GM15510 (cell line): ENCODE measurements around the gene DLL4.

Experiments used
- POLR2A ChIP-seq: IDR thresholded peaks from 3 replicates; pipeline ENCODE4 v1.6.1; 2011; ENCODE audit warnings: borderline replicate concordance; ENCODE audit not compliant: insufficient read length; ENCODE audit errors: extremely low read depth

The DLL4 gene

GRCh38 chr15:40900256-40901052, 28.7 kb upstream of the DLL4 start:
- TF ChIP-seq POLR2A, result no peak

GRCh38 chr15:40901053-40901443, 28.1 kb upstream of the DLL4 start:
- no peak for TF ChIP-seq POLR2A

- TF ChIP-seq POLR2A, result no peak
Measured at GRCh38 chr15:40902605-40903561, 26.3 kb upstream of the DLL4 start.

- no peak for TF ChIP-seq POLR2A
Measured at GRCh38 chr15:40904552-40905201, 24.5 kb upstream of the DLL4 start.

GRCh38 chr15:40906091-40906990, 22.8 kb upstream of the DLL4 start:
- no peak for TF ChIP-seq POLR2A

- no peak for TF ChIP-seq POLR2A
Measured at GRCh38 chr15:40906991-40907802, 21.9 kb upstream of the DLL4 start.

GRCh38 chr15:40908095-40908494, 21.0 kb upstream of the DLL4 start:
- TF ChIP-seq POLR2A, result no peak

- TF ChIP-seq POLR2A, result no peak
Measured at GRCh38 chr15:40909662-40910630, 19.2 kb upstream of the DLL4 start.

- TF ChIP-seq POLR2A, result no peak
Measured at GRCh38 chr15:40911141-40911540, 18.0 kb upstream of the DLL4 start.

GRCh38 chr15:40911693-40912092, 17.4 kb upstream of the DLL4 start:
- no peak for TF ChIP-seq POLR2A

- TF ChIP-seq POLR2A, result no peak
Measured at GRCh38 chr15:40912478-40912877, 16.7 kb upstream of the DLL4 start.

GRCh38 chr15:40914013-40914412, 15.1 kb upstream of the DLL4 start:
- no peak for TF ChIP-seq POLR2A
